H9 (cell line): ENCODE measurements around the gene ILF3. TPM values are rescaled to one million over a fixed set of nuclear protein-coding genes. Genes with fewer than 3 reads are reported as not detected.

Source experiments
- DNase-seq: peaks from one replicate; pipeline ENCODE4 v3.0.0-alpha.2; 2017
- H2AFZ ChIP-seq: one replicate; pipeline ENCODE4 v1.6.1; 2013; ENCODE audit warnings: mild to moderate bottlenecking, low read length, control low read depth, moderate library complexity
- H2AK5ac ChIP-seq: 2 replicates; pipeline ENCODE4 v1.6.1; 2013; ENCODE audit warnings: low read length, control low read depth, mixed read lengths; ENCODE audit not compliant: insufficient read length
- H2BK120ac ChIP-seq: one replicate; pipeline ENCODE4 v1.6.1; 2013; ENCODE audit warnings: low read depth, mild to moderate bottlenecking, low read length, control low read depth, inconsistent platforms; ENCODE audit not compliant: poor library complexity, severe bottlenecking
- H2BK12ac ChIP-seq: 2 replicates; pipeline ENCODE4 v1.6.1; 2013; ENCODE audit warnings: low read length, control low read depth, mixed read lengths, low read depth; ENCODE audit not compliant: insufficient read length
- H2BK15ac ChIP-seq: 2 replicates; pipeline ENCODE4 v1.6.1; 2013; ENCODE audit warnings: low read depth, low read length, control low read depth
- H2BK20ac ChIP-seq: one replicate; pipeline ENCODE4 v1.6.1; 2013; ENCODE audit warnings: low read depth, mild to moderate bottlenecking, low read length, control low read depth, inconsistent platforms; ENCODE audit not compliant: poor library complexity, severe bottlenecking
- H2BK5ac ChIP-seq: 2 replicates; pipeline ENCODE4 v1.6.1; 2013; ENCODE audit warnings: low read length, control low read depth, mixed read lengths; ENCODE audit not compliant: insufficient read length
- H3K14ac ChIP-seq: 2 replicates; pipeline ENCODE4 v1.6.1; 2013; ENCODE audit warnings: low read length, control low read depth; ENCODE audit not compliant: insufficient read depth
- H3K18ac ChIP-seq: 2 replicates; pipeline ENCODE4 v1.6.1; 2013; ENCODE audit warnings: low read depth, mild to moderate bottlenecking, mixed read lengths, low read length, control low read depth; ENCODE audit not compliant: insufficient read length
- H3K23ac ChIP-seq: 2 replicates; pipeline ENCODE4 v1.6.1; 2013; ENCODE audit warnings: low read length, control low read depth, mixed read lengths, low read depth; ENCODE audit not compliant: insufficient read length
- H3K23me2 ChIP-seq: 2 replicates; pipeline ENCODE4 v1.6.1; 2013; ENCODE audit warnings: low read depth, mild to moderate bottlenecking, mixed read lengths, low read length, control low read depth; ENCODE audit not compliant: insufficient read length, poor library complexity, severe bottlenecking
- H3K27ac ChIP-seq: 2 replicates; pipeline ENCODE4 v1.5.1; 2013; ENCODE audit warnings: low read length, control low read depth, mixed read lengths, low read depth; ENCODE audit not compliant: insufficient read length
- H3K27me3 ChIP-seq: 2 replicates; pipeline ENCODE4 v1.6.1; 2013; ENCODE audit warnings: low read length, control low read depth, inconsistent platforms; ENCODE audit not compliant: insufficient read depth
- H3K4ac ChIP-seq: 2 replicates; pipeline ENCODE4 v1.6.1; 2013; ENCODE audit warnings: low read depth, mild to moderate bottlenecking, control low read depth, inconsistent platforms, low read length, moderate library complexity
- H3K4me1 ChIP-seq: 2 replicates; pipeline ENCODE4 v1.6.1; 2013; ENCODE audit warnings: low read length, control low read depth, inconsistent platforms; ENCODE audit not compliant: insufficient read depth
- H3K4me2 ChIP-seq: 2 replicates; pipeline ENCODE4 v1.6.1; 2013; ENCODE audit warnings: low read length, control low read depth, mixed read lengths; ENCODE audit not compliant: insufficient read length, insufficient read depth
- H3K56ac ChIP-seq: 2 replicates; pipeline ENCODE4 v1.6.1; 2013; ENCODE audit warnings: low read depth, mild to moderate bottlenecking, mixed read lengths, low read length, control low read depth; ENCODE audit not compliant: insufficient read length
- H3K79me1 ChIP-seq: 2 replicates; pipeline ENCODE4 v1.6.1; 2013; ENCODE audit warnings: low read depth, mild to moderate bottlenecking, moderate library complexity, low read length, control low read depth, inconsistent platforms; ENCODE audit not compliant: insufficient read depth, poor library complexity, severe bottlenecking
- H3K79me2 ChIP-seq: 2 replicates; pipeline ENCODE4 v1.6.1; 2013; ENCODE audit warnings: low read length, control low read depth, inconsistent platforms; ENCODE audit not compliant: insufficient read depth
- H3K9ac ChIP-seq: 2 replicates; pipeline ENCODE4 v1.6.1; 2013; ENCODE audit warnings: low read length, control low read depth, mixed read lengths; ENCODE audit not compliant: insufficient read length; ENCODE audit errors: extremely low read depth
- H3K9me3 ChIP-seq: one replicate; pipeline ENCODE4 v1.6.1; 2013; ENCODE audit warnings: low read depth, low read length, inconsistent platforms; ENCODE audit not compliant: control insufficient read depth
- H3T11ph ChIP-seq: one replicate; pipeline ENCODE4 v1.6.1; 2013; ENCODE audit warnings: mild to moderate bottlenecking, low read length, control low read depth, inconsistent platforms
- H4K20me1 ChIP-seq: one replicate; pipeline ENCODE4 v1.6.1; 2013; ENCODE audit not compliant: control insufficient read depth, insufficient read length, insufficient read depth
- H4K5ac ChIP-seq: 2 replicates; pipeline ENCODE4 v1.6.1; 2013; ENCODE audit warnings: low read depth, mild to moderate bottlenecking, mixed read lengths, low read length, control low read depth; ENCODE audit not compliant: insufficient read length
- H4K8ac ChIP-seq: replicated peaks from 2 replicates; pipeline ENCODE4 v1.6.1; 2013; ENCODE audit warnings: low read length, control low read depth, mixed read lengths, low read depth; ENCODE audit not compliant: insufficient read length
- H4K91ac ChIP-seq: 2 replicates; pipeline ENCODE4 v1.6.1; 2013; ENCODE audit warnings: low read depth, mild to moderate bottlenecking, moderate library complexity, mixed read lengths, low read length, control low read depth; ENCODE audit not compliant: insufficient read length
- H3K27ac Mint-ChIP-seq, 3 experiments: 2 replicates in 2 of 3; 3 replicates in 1 of 3; pipeline ENCODE4 v1.8.0; 2020 to 2021; ENCODE audit warnings: mixed read lengths in 3 of 3, mild to moderate bottlenecking in 1 of 3, moderate library complexity in 1 of 3
- H3K27me3 Mint-ChIP-seq: 2 replicates; pipeline ENCODE4 v1.8.0; 2021; ENCODE audit warnings: low read depth, mild to moderate bottlenecking, moderate library complexity, mixed read lengths
- H3K36me3 Mint-ChIP-seq, 3 experiments: 2 replicates in 2 of 3; 3 replicates in 1 of 3; pipeline ENCODE4 v1.8.0; 2020 to 2021; ENCODE audit warnings: low read depth in 3 of 3, mixed read lengths in 3 of 3; ENCODE audit not compliant: insufficient read depth in 1 of 3
- H3K4me1 Mint-ChIP-seq, 2 experiments: 2 replicates each; pipeline ENCODE4 v1.8.0; 2020; ENCODE audit warnings: mixed read lengths in 2 of 2
- H3K4me3 Mint-ChIP-seq, 2 experiments: 2 replicates in 1 of 2; 3 replicates in 1 of 2; pipeline ENCODE4 v1.8.0; 2020 to 2021; ENCODE audit warnings: mild to moderate bottlenecking in 2 of 2, mixed read lengths in 2 of 2, moderate library complexity in 1 of 2
- H3K9me3 Mint-ChIP-seq, 2 experiments: 2 replicates in 1 of 2; 3 replicates in 1 of 2; pipeline ENCODE4 v1.8.0; 2020; ENCODE audit warnings: mild to moderate bottlenecking in 2 of 2, mixed read lengths in 2 of 2, moderate library complexity in 1 of 2
- CTCF ChIP-seq: fragments of 200-600 bp; sonication (generic); conservative IDR thresholded peaks from 3 replicates; pipeline ENCODE4 v1.8.0; 2021; ENCODE audit warnings: antibody characterized with exemption, mild to moderate bottlenecking
- WGBS: extraction: QIAGEN DNeasy Blood & Tissue Kit; methylation state at CpG from one replicate; pipeline ENCODE4 v1.1.7; 2013; ENCODE audit warnings: missing lambda C conversion rate, low lambda C conversion rate, mixed read lengths; ENCODE audit not compliant: insufficient read length; ENCODE audit errors: extremely low coverage; 5-methylcytosine and 5-hydroxymethylcytosine counted together
- total RNA-seq: library from RNA; stranded (reverse); gene quantifications from 2 replicates; pipeline ENCODE4 v1.2.1, GENCODE V29; 2021

Gene ILF3
- total RNA-seq, 1 experiment from 2014 or later = 841 TPM

- no peaks in the 10 kb centered on the region for H4K20me1 ChIP-seq
- no peak overlapping the region for H4K91ac ChIP-seq
- H3K27ac Mint-ChIP-seq = peak overlapping the region in 1 of 3 experiments; percentile 17; a peak in 1 of 7 replicates
- no peaks in the 10 kb centered on the region for H3K79me1 ChIP-seq
- H3K9ac ChIP-seq = no peak overlapping the region
- H3T11ph ChIP-seq = no peak overlapping the region
- H3K23me2 ChIP-seq = no peaks in the 10 kb centered on the region
- no peaks in the 10 kb centered on the region for H3K4me1 ChIP-seq
- no peak overlapping the region for H2BK15ac ChIP-seq
- no peak for TF ChIP-seq CTCF
- no peak overlapping the region for H3K4me2 ChIP-seq
- H2BK20ac ChIP-seq = no peak overlapping the region
- no peaks in the 10 kb centered on the region for H3K9me3 ChIP-seq
- H2AK5ac ChIP-seq = no peak overlapping the region
- peaks cover 5% of the 10 kb centered on the region for H3K27me3 Mint-ChIP-seq
- no peaks in the 10 kb centered on the region for H3K9me3 Mint-ChIP-seq
- no peak overlapping the region for H2AFZ ChIP-seq
- DNase-seq = no peak
- no CpG with 5 or more reads among the region's 27 CpGs for WGBS
- peaks cover 49 to 90% (median 86%) of the 10 kb centered on the region in 3 experiments; a peak in 6 of 7 replicates for H3K36me3 Mint-ChIP-seq
- no peak overlapping the region for H2BK120ac ChIP-seq
- H3K23ac ChIP-seq = no peak overlapping the region
- no peak overlapping the region for H4K5ac ChIP-seq
- no peak overlapping the region for H2BK5ac ChIP-seq
- H3K4me3 Mint-ChIP-seq = no peak overlapping the region
- H3K4me1 Mint-ChIP-seq = peaks cover 11 to 18% of the 10 kb centered on the region in 2 experiments
- H3K56ac ChIP-seq = no peak overlapping the region
- H3K4ac ChIP-seq = no peak overlapping the region
- H3K27me3 ChIP-seq = no peaks in the 10 kb centered on the region
- H2BK12ac ChIP-seq = no peak overlapping the region
- H3K14ac ChIP-seq = no peak overlapping the region
- H3K27ac ChIP-seq = no peak overlapping the region
- H3K79me2 ChIP-seq = no peaks in the 10 kb centered on the region
- H3K18ac ChIP-seq = no peak overlapping the region
- no peak overlapping the region for H4K8ac ChIP-seq
Observed at GRCh38 chr19:10688545-10689280, 34.6 kb downstream of the ILF3 start.
